GM12878 (cell line): Measurements from ENCODE around the gene LMAN2L. TPM values are rescaled to one million over a fixed set of nuclear protein-coding genes. Genes with fewer than 3 reads are reported as not detected.
"Not testable (repeated sequence)": the region's sequence is repeated elsewhere in the genome, so short reads cannot be mapped to it uniquely, and the experiment has no call there.

Experiments
- ATAC-seq: fragments of 200-7000 bp; cut with Tn5 transposase; 3 replicates; pipeline ENCODE4 v1.9.1; 2020; ENCODE audit warnings: mild to moderate bottlenecking, moderate library complexity
- BruUV-seq: library from RNA; stranded (reverse); fragments of 400-500 nt; replicated peaks from 2 replicates; lab custom pipeline; 2021; lab: Mats Ljungman, UMichigan
- CTCF ChIA-PET: fragments of 300-600 bp; sonication (Branson Sonifier 250); formaldehyde crosslinking; extraction: SDS; loops from one replicate; lab custom pipeline; 2021; ENCODE audit warnings: inconsistent platforms; lab: Yijun Ruan, JAX
- POLR2A ChIA-PET: fragments of 350-600 bp; formaldehyde crosslinking; extraction: SDS; loops from one replicate; lab custom pipeline; 2021; ENCODE audit warnings: inconsistent platforms; lab: Charles Lee
- RAD21 ChIA-PET: fragments of 300-600 bp; sonication (Branson Sonifier 250); formaldehyde crosslinking; loops from one replicate; lab custom pipeline; 2023; ENCODE audit warnings: antibody characterized with exemption; ENCODE audit not compliant: unreplicated experiment; lab: Charles Lee
- SMC1A ChIA-PET: fragments of 300-600 bp; sonication (Branson Sonifier 250); formaldehyde crosslinking; loops from one replicate; lab custom pipeline; 2023; ENCODE audit not compliant: unreplicated experiment, uncharacterized antibody; lab: Charles Lee
- DNase-seq: peaks from one replicate; pipeline ENCODE4 v3.0.0-alpha.2; 2011; ENCODE audit warnings: low read depth, low spot score
- FAIRE-seq: peaks from 3 replicates; lab custom pipeline; 2011; peaks lifted over from hg19 to GRCh38; lab: Jason Lieb, UNC
- H2AFZ ChIP-seq: 2 replicates; pipeline ENCODE4 v1.6.0; 2011; ENCODE audit warnings: low read depth, low read length, control low read depth; ENCODE audit not compliant: control insufficient read depth
- H3K27ac ChIP-seq: 2 replicates; pipeline ENCODE4 v1.5.1; 2011; ENCODE audit warnings: control low read depth; ENCODE audit not compliant: control insufficient read depth, insufficient read depth
- H3K27me3 ChIP-seq, 2 experiments: replicated peaks in 1 of 2; 2 replicates each; pipeline versions ENCODE4 v1.6.0 to v1.6.1; 2011; ENCODE audit warnings: low read length in 1 of 2; ENCODE audit not compliant: control insufficient read depth in 2 of 2, insufficient read depth in 2 of 2
- H3K36me3 ChIP-seq, 2 experiments: 2 replicates each; pipeline ENCODE4 v1.5.1; 2011; ENCODE audit warnings: low read length in 1 of 2; ENCODE audit not compliant: control insufficient read depth in 2 of 2, insufficient read depth in 2 of 2
- H3K4me1 ChIP-seq: 2 replicates; pipeline ENCODE4 v1.6.1; 2011; ENCODE audit warnings: mild to moderate bottlenecking, low read length, moderate library complexity, mixed read lengths; ENCODE audit not compliant: control insufficient read depth, insufficient read depth
- H3K4me2 ChIP-seq: 2 replicates; pipeline ENCODE4 v1.6.0; 2011; ENCODE audit warnings: control low read depth; ENCODE audit not compliant: control insufficient read depth, insufficient read depth
- H3K4me3 ChIP-seq: fragments of 200-600 bp; sonication (generic); 2 replicates; pipeline ENCODE4 v1.5.1; 2016
- H3K79me2 ChIP-seq: 2 replicates; pipeline ENCODE4 v1.6.0; 2011; ENCODE audit warnings: low read length; ENCODE audit not compliant: control insufficient read depth, insufficient read depth
- H3K9ac ChIP-seq: 2 replicates; pipeline ENCODE4 v1.8.0; 2011; ENCODE audit warnings: low read length, control low read depth, mixed read lengths; ENCODE audit not compliant: control insufficient read depth, insufficient read depth
- H3K9me3 ChIP-seq: replicated peaks from 3 replicates; pipeline ENCODE4 v1.5.1; 2011; ENCODE audit warnings: mild to moderate bottlenecking, low read length; ENCODE audit not compliant: control insufficient read depth, insufficient read depth
- H4K20me1 ChIP-seq: 2 replicates; pipeline ENCODE4 v1.6.0; 2011; ENCODE audit not compliant: control insufficient read depth, insufficient read depth
- CBFB ChIP-seq: IDR thresholded peaks from 2 replicates; pipeline ENCODE4 v1.6.1; 2016; ENCODE audit warnings: antibody characterized with exemption, low read depth
- ETV6 ChIP-seq, 2 experiments: fragments of 450-650 bp in 1 of 2; IDR thresholded peaks in 1 of 2; conservative IDR thresholded peaks in 1 of 2; 2 replicates each; pipeline ENCODE4 v1.6.1; 2014; ENCODE audit warnings: antibody characterized with exemption in 1 of 2, borderline replicate concordance in 1 of 2, low read depth in 1 of 2, mild to moderate bottlenecking in 1 of 2, moderate library complexity in 1 of 2
- LARP7 ChIP-seq: fragments of 450-650 bp; IDR thresholded peaks from 2 replicates; pipeline ENCODE4 v1.6.1; 2017; ENCODE audit warnings: mild to moderate bottlenecking
- NBN ChIP-seq: fragments of 450-650 bp; IDR thresholded peaks from 2 replicates; pipeline ENCODE4 v1.6.1; 2016
- NFYA ChIP-seq: IDR thresholded peaks from 2 replicates; pipeline ENCODE4 v1.6.1; 2011; ENCODE audit warnings: low read depth, mild to moderate bottlenecking, low read length, improper control_type of control experiment, borderline replicate concordance
- REST ChIP-seq: IDR thresholded peaks from 2 replicates; pipeline ENCODE4 v1.6.1; 2012; ENCODE audit warnings: mild to moderate bottlenecking, low read depth, low read length
- WRNIP1 ChIP-seq: IDR thresholded peaks from 2 replicates; pipeline ENCODE4 v1.6.1; 2011; ENCODE audit warnings: low read depth, low read length, improper control_type of control experiment, borderline replicate concordance
- WGBS: methylation state at CpG from one replicate; pipeline ENCODE4 v1.1.6; 2016; ENCODE audit warnings: low lambda C conversion rate; ENCODE audit not compliant: insufficient replicate concordance, insufficient coverage; ENCODE audit errors: missing lambda C conversion rate; 5-methylcytosine and 5-hydroxymethylcytosine counted together
- in situ Hi-C: fragments of 300-500 bp; cut with MboI; formaldehyde crosslinking; loops from 9 replicates; pipeline ENCODE4 v1.14.3; 2018; ENCODE audit warnings: mixed read lengths
- intact Hi-C: fragments of 100-400 bp; cut with micrococcal nuclease; formaldehyde crosslinking; loops from one replicate; pipeline ENCODE4 v1.14.2; 2022; ENCODE audit not compliant: unreplicated experiment
- polyA plus RNA-seq, 11 experiments: library from polyadenylated mRNA; depleted of rRNA in 4 of 11; unstranded in 6 of 11; stranded (reverse) in 5 of 11; fragments of >200 nt; fragmentation: Nextera tagmentation in 4 of 11; fragmentation: Illumina TruSeq in 1 of 11; extraction: Ambion mirVana in 4 of 11; extraction: Trizol in 1 of 11; gene quantifications; 1 replicate in 1 of 11; 2 replicates in 10 of 11; pipeline versions ENCODE4 v1.2.1 to v1.2.3, GENCODE V29; 2011 to 2016; ENCODE audit warnings: inconsistent platforms in 2 of 11, missing spikeins in 2 of 11, low read depth in 1 of 11
- total RNA-seq, 4 experiments: library from RNA; depleted of rRNA in 3 of 4; stranded (reverse); fragments of >200 nt in 3 of 4; fragmentation: Illumina TruSeq in 1 of 4; extraction: Trizol in 1 of 4; gene quantifications; 2 replicates each; pipeline versions ENCODE4 v1.2.1 to v1.2.3, GENCODE V29; 2013 to 2021

LMAN2L gene
- total and polyA plus RNA-seq, 10 of the 15 experiments (the other 5 are each of a cell fraction or from before 2014, with no cell fraction given) = 5.7 to 16.3 (median 10.7) TPM

- TF ChIP-seq REST = no peak
- no peak for TF ChIP-seq NFYA
- TF ChIP-seq CBFB = no peak
- TF ChIP-seq ETV6 (conservative IDR thresholded peaks at IDR 0.05 in 1 of 2, IDR thresholded peaks at IDR 0.05 in 1 of 2; ENCODE audit: borderline replicate concordance in 1 of 2, low read depth in 1 of 2) = no peak
- TF ChIP-seq NBN = no peak
- TF ChIP-seq LARP7 = no peak
- no peak for TF ChIP-seq WRNIP1
Observed at GRCh38 chr2:96668771-96669170, 71.1 kb downstream of the LMAN2L start (continued).

GRCh38 chr2:96665717-96666116 is 74.1 kb downstream of the LMAN2L start:
- BruUV-seq, FAIRE-seq, H3K79me2 ChIP-seq, DNase-seq, H3K4me3 ChIP-seq, H4K20me1 ChIP-seq, CTCF ChIA-PET, H3K9ac ChIP-seq, H3K9me3 ChIP-seq, H3K4me2 ChIP-seq, H2AFZ ChIP-seq, in situ Hi-C loops, ATAC-seq, H3K4me1 ChIP-seq, RAD21 ChIA-PET, intact Hi-C loops, H3K36me3 ChIP-seq, SMC1A ChIA-PET, H3K27me3 ChIP-seq, H3K27ac ChIP-seq, POLR2A ChIA-PET: not testable (repeated sequence)
- WGBS = 17% methylated on average over 3 of the region's 3 CpGs
